Measurements from ENCODE around the gene HDAC4. TPM values are rescaled to one million over a fixed set of nuclear protein-coding genes. Genes with fewer than 3 reads are reported as not detected.

The HDAC4 gene
- total and polyA plus RNA-seq, 2 experiments from 2014 or later, result 8.1 to 41.8 TPM

GRCh38 chr2:239034561-239035341 lies 366.1 kb downstream of the HDAC4 start (continued):
- TF ChIP-seq REST (IDR thresholded peaks at IDR 0.05; ENCODE audit: unreplicated experiment) (no peak), EZH2phosphoT487 (IDR thresholded peaks at IDR 0.05; ENCODE audit: unreplicated experiment) (no peak)

- H3K27me3 ChIP-seq (ENCODE audit: insufficient read depth), result no peaks in the 10 kb centered on the region
- no peaks in the 10 kb centered on the region for H3F3A ChIP-seq (replicated peaks; ENCODE audit: low read depth)
- no peak overlapping the region for H3K27ac Mint-ChIP-seq
- no peak overlapping the region for H3K4me3 Mint-ChIP-seq
- no peaks in the 10 kb centered on the region for H3K36me3 ChIP-seq (ENCODE audit: insufficient read depth)
- no peaks in the 10 kb centered on the region for H3K9me2 ChIP-seq (ENCODE audit: insufficient read depth)
- no peaks in the 10 kb centered on the region for H3K4me1 ChIP-seq (ENCODE audit: insufficient read depth)
- H3K36me3 Mint-ChIP-seq (ENCODE audit: low read depth), result no peaks in the 10 kb centered on the region
- DNase-seq (ENCODE audit: low spot score), result no peak
- H3K4me2 ChIP-seq, result no peak overlapping the region
- no peak for ATAC-seq
- H3K4me3 ChIP-seq, result no peak overlapping the region
- H3K27ac ChIP-seq (ENCODE audit: low read depth), result no peak overlapping the region
- no peaks in the 10 kb centered on the region for H3K9me3 Mint-ChIP-seq
- no peaks in the 10 kb centered on the region for H4K20me1 ChIP-seq (replicated peaks; ENCODE audit: insufficient read depth)
- no peak overlapping the region for H2AFZ ChIP-seq
- H3K4me1 Mint-ChIP-seq, result no peaks in the 10 kb centered on the region
- peaks cover 2% of the 10 kb centered on the region for H3K27me3 Mint-ChIP-seq (ENCODE audit: insufficient read depth, low read depth, poor library complexity)
- H3K79me2 ChIP-seq (replicated peaks; ENCODE audit: insufficient read depth), result no peaks in the 10 kb centered on the region
- TF ChIP-seq STAT1 (IDR thresholded peaks at IDR 0.05; ENCODE audit: unreplicated experiment), result no peak
- TF ChIP-seq EZH2phosphoT487 (IDR thresholded peaks at IDR 0.05; ENCODE audit: unreplicated experiment), result no peak
- TF ChIP-seq ETS1 (IDR thresholded peaks at IDR 0.05), result no peak
- no peak for TF ChIP-seq ZNF331 (CRISPR knock-in tag; IDR thresholded peaks at IDR 0.05; ENCODE audit: low read depth)
- no peak for TF ChIP-seq REST (IDR thresholded peaks at IDR 0.05; ENCODE audit: unreplicated experiment)
- TF ChIP-seq EZH2 (IDR thresholded peaks at IDR 0.05; ENCODE audit: low read depth, unreplicated experiment), result no peak
- TF ChIP-seq JUNB (IDR thresholded peaks at IDR 0.05; ENCODE audit: unreplicated experiment), result no peak
- TF ChIP-seq CTCF (conservative IDR thresholded peaks at IDR 0.05; ENCODE audit: low read depth in 2 of 2), result no peak
- no peak for TF ChIP-seq ZNF114 (CRISPR knock-in tag; IDR thresholded peaks at IDR 0.05)
- no peak for TF ChIP-seq CREB1 (CRISPR knock-in tag; IDR thresholded peaks at IDR 0.05; ENCODE audit: low read depth)
Measured at GRCh38 chr2:239033801-239034560, 366.8 kb downstream of the HDAC4 start.

Measured in GM23338 (cell line).